HepG2 (cell line): ENCODE data around the gene TNFRSF25. TPM values are rescaled to one million over a fixed set of nuclear protein-coding genes. Genes with fewer than 3 reads are reported as not detected.

Experiments
- ATAC-seq: fragments of 200-7000 bp; cut with Tn5 transposase; 3 replicates; pipeline ENCODE4 v1.9.1; 2020; ENCODE audit warnings: mild to moderate bottlenecking, moderate library complexity
- BruUV-seq: library from RNA; stranded (reverse); fragments of 400-500 nt; replicated peaks from 2 replicates; lab custom pipeline; 2021; lab: Mats Ljungman, UMichigan
- CTCF ChIA-PET: fragments of 300-600 bp; formaldehyde crosslinking; extraction: SDS; loops from one replicate; lab custom pipeline; 2021; ENCODE audit warnings: low total read pairs, inconsistent platforms, low intra/inter-chr PET ratio; lab: Yijun Ruan, JAX
- POLR2A ChIA-PET: fragments of 350-600 bp; sonication (Branson Sonifier 250); formaldehyde crosslinking; loops from one replicate; lab custom pipeline; 2020; ENCODE audit warnings: antibody characterized with exemption, inconsistent platforms; lab: Yijun Ruan, JAX
- DNase-seq: peaks from one replicate; pipeline ENCODE4 v3.0.0-alpha.2; 2015; ENCODE audit warnings: low spot score
- FAIRE-seq: peaks from 3 replicates; lab custom pipeline; 2011; peaks lifted over from hg19 to GRCh38; lab: Jason Lieb, UNC
- H2AFZ ChIP-seq: one replicate; pipeline ENCODE4 v1.6.1; 2011; ENCODE audit warnings: low read length, inconsistent platforms
- H3K27ac ChIP-seq: fragments of 300-600 bp; 3 replicates; pipeline ENCODE4 v1.8.0; 2011; ENCODE audit warnings: mixed run types, mild to moderate bottlenecking, mixed read lengths, low read length, inconsistent platforms; ENCODE audit not compliant: insufficient read depth; ENCODE audit errors: extremely low read length
- H3K27me3 ChIP-seq, 2 experiments: fragments of 200-600 bp in 1 of 2; 2 replicates in 1 of 2; 3 replicates in 1 of 2; pipeline versions ENCODE4 v1.6.0 to v1.8.0; 2011; ENCODE audit warnings: low read length in 2 of 2, mild to moderate bottlenecking in 2 of 2, moderate library complexity in 2 of 2, inconsistent platforms in 1 of 2; ENCODE audit not compliant: insufficient read depth in 2 of 2, control insufficient read depth in 1 of 2
- H3K36me3 ChIP-seq, 2 experiments: fragments of 200-600 bp in 1 of 2; replicated peaks in 1 of 2; 2 replicates in 1 of 2; 3 replicates in 1 of 2; pipeline versions ENCODE4 v1.5.1 to v1.8.0; 2011; ENCODE audit warnings: low read length in 2 of 2, inconsistent platforms in 1 of 2; ENCODE audit not compliant: insufficient read depth in 2 of 2, control insufficient read depth in 1 of 2
- H3K4me1 ChIP-seq: 2 replicates; pipeline ENCODE4 v1.5.1; 2012; ENCODE audit warnings: low read length, inconsistent platforms; ENCODE audit not compliant: insufficient read depth
- H3K4me2 ChIP-seq: 2 replicates; pipeline ENCODE4 v1.6.0; 2011; ENCODE audit warnings: low read depth, low read length, inconsistent platforms
- H3K4me3 ChIP-seq, 3 experiments: fragments of 200-600 bp in 1 of 3; sonication (generic), shearing (Covaris generic) in 1 of 3; replicated peaks in 1 of 3; 2 replicates each; pipeline ENCODE4 v1.5.1; 2011 to 2016; ENCODE audit warnings: low read length in 3 of 3, inconsistent platforms in 2 of 3, low read depth in 2 of 3, mild to moderate bottlenecking in 2 of 3, control low read depth in 1 of 3, mixed read lengths in 1 of 3; ENCODE audit not compliant: insufficient read depth in 1 of 3
- H3K79me2 ChIP-seq: one replicate; pipeline ENCODE4 v1.6.1; 2011; ENCODE audit warnings: low read length, inconsistent platforms; ENCODE audit not compliant: insufficient read depth
- H3K9ac ChIP-seq: 2 replicates; pipeline ENCODE4 v1.6.0; 2011; ENCODE audit warnings: mild to moderate bottlenecking, low read depth, low read length, inconsistent platforms; ENCODE audit not compliant: insufficient read depth
- H3K9me3 ChIP-seq: 2 replicates; pipeline ENCODE4 v1.5.1; 2012; ENCODE audit warnings: mild to moderate bottlenecking, low read length
- H4K20me1 ChIP-seq: 2 replicates; pipeline ENCODE4 v1.6.0; 2011; ENCODE audit warnings: inconsistent platforms, mild to moderate bottlenecking, low read length, moderate library complexity; ENCODE audit not compliant: insufficient read depth
- CHD4 ChIP-seq: fragments of 200-600 bp; sonication (generic); IDR thresholded peaks from 2 replicates; pipeline ENCODE4 v1.7.0; 2017; ENCODE audit warnings: mild to moderate bottlenecking, low read length, borderline replicate concordance
- DDIT3 ChIP-seq: sonication (generic); formaldehyde crosslinking; IDR thresholded peaks from 2 replicates; pipeline ENCODE4 v1.4.0; 2020; ENCODE audit warnings: mild to moderate bottlenecking, missing genetic modification reagents
- ETV6 ChIP-seq: sonication (generic); formaldehyde crosslinking; conservative IDR thresholded peaks from 2 replicates; pipeline ENCODE4 v1.4.0; 2020; ENCODE audit warnings: missing genetic modification reagents
- NCOA1 ChIP-seq: sonication (generic); formaldehyde crosslinking; IDR thresholded peaks from 2 replicates; pipeline ENCODE4 v1.9.0; 2021; ENCODE audit warnings: missing genetic modification reagents
- SNAPC4 ChIP-seq: sonication (generic); formaldehyde crosslinking; IDR thresholded peaks from 2 replicates; pipeline ENCODE4 v1.4.0; 2020; ENCODE audit warnings: mild to moderate bottlenecking, missing genetic modification reagents
- TMF1 ChIP-seq: sonication (generic); formaldehyde crosslinking; IDR thresholded peaks from 2 replicates; pipeline ENCODE4 v1.8.1; 2022; ENCODE audit warnings: low read depth, missing genetic modification reagents
- ZFY ChIP-seq: sonication (generic); formaldehyde crosslinking; IDR thresholded peaks from 2 replicates; pipeline ENCODE4 v1.4.0; 2020; ENCODE audit warnings: missing genetic modification reagents
- ZNF629 ChIP-seq: sonication (generic); formaldehyde crosslinking; conservative IDR thresholded peaks from 2 replicates; pipeline ENCODE4 v1.5.0; 2020; ENCODE audit warnings: missing genetic modification reagents
- ZNF644 ChIP-seq: IDR thresholded peaks from 2 replicates; pipeline ENCODE4 v1.6.1; 2016; ENCODE audit warnings: low read depth
- WGBS: methylation state at CpG from one replicate; pipeline ENCODE4 v1.1.6; 2017; ENCODE audit warnings: low lambda C conversion rate; 5-methylcytosine and 5-hydroxymethylcytosine counted together
- in situ Hi-C: cut with HindIII; loops from 2 replicates; pipeline ENCODE4 v1.10.0; 2017; ENCODE audit warnings: low pct_unique_long_range_greater_than_20kb; ENCODE audit not compliant: extremely low pct_ligation_motif_present
- intact Hi-C: fragments of 100-400 bp; cut with micrococcal nuclease; formaldehyde crosslinking; loops from one replicate; pipeline ENCODE4 v1.10.0; 2022; ENCODE audit not compliant: unreplicated experiment
- polyA plus RNA-seq, 8 experiments: library from polyadenylated mRNA; depleted of rRNA in 3 of 8; stranded (reverse) in 7 of 8; unstranded in 1 of 8; fragments of >200 nt; fragmentation: Illumina TruSeq in 4 of 8; extraction: Trizol in 4 of 8; gene quantifications; 2 replicates each; pipeline versions ENCODE4 v1.2.1 to v1.2.3, GENCODE V29; 2011 to 2016; ENCODE audit warnings: low read depth in 4 of 8, missing spikeins in 1 of 8, mixed read lengths in 1 of 8; ENCODE audit not compliant: insufficient read depth in 1 of 8
- total RNA-seq, 5 experiments: library from RNA; depleted of rRNA; stranded (reverse); fragments of >200 nt; fragmentation: Illumina TruSeq; extraction: Trizol; gene quantifications; 2 replicates each; pipeline ENCODE4 v1.2.3, GENCODE V29; 2016; ENCODE audit warnings: low read depth in 1 of 5
- TF ChIP-seq, protein P1 (sequence below): sonication (generic); formaldehyde crosslinking; IDR thresholded peaks from 2 replicates; pipeline ENCODE4 v1.5.0; 2020; ENCODE audit warnings: mild to moderate bottlenecking, missing genetic modification reagents

TNFRSF25 gene
- total and polyA plus RNA-seq, 2 of the 13 experiments (the other 11 are each of a cell fraction or from before 2014, with no cell fraction given), result 1.4 to 1.5 TPM

GRCh38 chr1:6506210-6507036 is 40.5 kb upstream of the TNFRSF25 start (continued):
- no peak for TF ChIP-seq SNAPC4 (CRISPR knock-in tag)

DNA sequence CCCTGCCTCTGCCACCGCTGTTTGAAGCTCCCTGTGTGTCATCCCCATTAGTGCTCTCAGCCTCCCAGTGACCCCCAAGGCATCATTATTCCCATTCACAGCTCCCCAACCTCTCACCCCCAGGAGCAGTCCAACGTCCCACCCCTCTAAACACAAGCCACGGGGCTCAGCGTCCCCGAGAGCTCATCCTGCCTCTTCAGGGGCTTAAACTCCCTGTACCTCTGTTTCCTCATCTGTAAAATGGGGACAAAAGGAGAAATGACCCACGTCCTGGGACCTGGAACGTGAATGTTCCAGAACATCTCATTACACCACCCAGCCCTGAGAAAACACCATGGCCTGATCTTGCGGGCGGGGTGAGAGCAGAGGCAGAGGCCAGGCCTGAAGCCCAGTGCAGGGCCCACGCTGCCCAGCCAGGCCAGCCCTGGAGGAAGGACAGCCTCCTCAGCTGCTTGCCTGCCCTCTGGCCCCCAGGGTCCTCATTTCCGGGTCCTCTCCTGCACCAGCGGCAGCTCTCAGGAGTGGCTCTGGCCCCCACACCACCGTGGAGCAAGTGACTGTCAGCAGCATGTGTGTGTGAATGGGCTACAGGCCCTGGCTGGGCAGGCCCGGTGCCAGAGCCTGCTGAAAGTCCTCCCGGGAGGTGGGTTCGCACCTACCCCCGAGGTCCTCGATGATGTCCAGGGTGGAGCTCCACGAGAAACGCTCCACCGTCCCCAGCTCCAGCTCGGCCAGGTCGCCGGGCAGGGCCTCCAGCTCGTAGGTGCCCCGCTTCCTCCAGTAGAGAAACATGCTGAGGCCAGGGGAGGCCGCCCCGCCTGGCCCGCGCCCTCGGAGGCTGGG is 39.6 kb upstream of the TNFRSF25 start:
- Histone ChIP-seq H3K36me3 (no peaks in the 10 kb centered on the region), H3K9ac (no peak overlapping the region), H3K27ac (no peak overlapping the region), H3K27me3 (peaks cover 34 to 76% of the 10 kb centered on the region in 2 experiments; a peak in 4 of 5 replicates), H4K20me1 (no peaks in the 10 kb centered on the region), H3K4me1 (peaks cover 62% of the 10 kb centered on the region), H3K9me3 (no peaks in the 10 kb centered on the region), H3K4me2 (peak overlapping the region; percentile 40), H2AFZ (no peak overlapping the region), H3K79me2 (no peaks in the 10 kb centered on the region), H3K4me3 (peak overlapping the region in 1 of 3 experiments; percentile 18; a peak in 2 of 6 replicates)
- DNase-seq, result no peak
- CTCF ChIA-PET, result no interaction called here
- intact Hi-C loops, result no loop called here
- POLR2A ChIA-PET, result no interaction called here
- FAIRE-seq, result no peak
- no TSS peak for BruUV-seq
- in situ Hi-C loops, result no loop called here
- 0 out of 3 replicates have a peak, but pooled peaks have one; percentile 2 for ATAC-seq
- WGBS, result 33% methylated on average over 23 of the region's 31 CpGs
- TF ChIP-seq ZFY (CRISPR knock-in tag), result peak; percentile 28; the same call in 1 of the 2 replicates
- no peak for TF ChIP-seq TMF1
- TF ChIP-seq ZNF644 (CRISPR knock-in tag), result no peak
- no peak for TF ChIP-seq DDIT3 (CRISPR knock-in tag)
- TF ChIP-seq ZNF629 (CRISPR knock-in tag), result peak; percentile 84
- TF ChIP-seq, protein P1, sequence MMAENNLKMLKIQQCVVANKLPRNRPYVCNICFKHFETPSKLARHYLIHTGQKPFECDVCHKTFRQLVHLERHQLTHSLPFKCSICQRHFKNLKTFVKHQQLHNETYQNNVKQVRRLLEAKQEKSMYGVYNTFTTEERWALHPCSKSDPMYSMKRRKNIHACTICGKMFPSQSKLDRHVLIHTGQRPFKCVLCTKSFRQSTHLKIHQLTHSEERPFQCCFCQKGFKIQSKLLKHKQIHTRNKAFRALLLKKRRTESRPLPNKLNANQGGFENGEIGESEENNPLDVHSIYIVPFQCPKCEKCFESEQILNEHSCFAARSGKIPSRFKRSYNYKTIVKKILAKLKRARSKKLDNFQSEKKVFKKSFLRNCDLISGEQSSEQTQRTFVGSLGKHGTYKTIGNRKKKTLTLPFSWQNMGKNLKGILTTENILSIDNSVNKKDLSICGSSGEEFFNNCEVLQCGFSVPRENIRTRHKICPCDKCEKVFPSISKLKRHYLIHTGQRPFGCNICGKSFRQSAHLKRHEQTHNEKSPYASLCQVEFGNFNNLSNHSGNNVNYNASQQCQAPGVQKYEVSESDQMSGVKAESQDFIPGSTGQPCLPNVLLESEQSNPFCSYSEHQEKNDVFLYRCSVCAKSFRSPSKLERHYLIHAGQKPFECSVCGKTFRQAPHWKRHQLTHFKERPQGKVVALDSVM (CRISPR knock-in tag), result 0 out of 2 replicates have a peak, but pooled peaks have one; percentile 27
- no peak for TF ChIP-seq CHD4
- no peak for TF ChIP-seq NCOA1
- no peak for TF ChIP-seq ETV6 (CRISPR knock-in tag)
